ENCODE measurements around the gene NKX1-1.

The NKX1-1 gene

GRCh38 chr4:1370321-1371124, 35.7 kb downstream of the NKX1-1 start:
- no peak for DNase-seq

GRCh38 chr4:1369479-1370079, 36.7 kb downstream of the NKX1-1 start:
- no peak for DNase-seq

GRCh38 chr4:1369091-1369450, 37.2 kb downstream of the NKX1-1 start:
- no peak for DNase-seq

GRCh38 chr4:1368421-1369090, 37.7 kb downstream of the NKX1-1 start:
- DNase-seq: no peak

- DNase-seq: no peak
Observed at GRCh38 chr4:1367936-1368289, 38.3 kb downstream of the NKX1-1 start.

- no peak for DNase-seq
Observed at GRCh38 chr4:1367230-1367935, 38.9 kb downstream of the NKX1-1 start.

- no peak for DNase-seq
Observed at GRCh38 chr4:1366371-1367229, 39.6 kb downstream of the NKX1-1 start.

- DNase-seq: no peak
Observed at GRCh38 chr4:1365271-1366178, 40.7 kb downstream of the NKX1-1 start.

GRCh38 chr4:1364748-1365147, 41.5 kb downstream of the NKX1-1 start:
- no peak for DNase-seq

GRCh38 chr4:1364217-1364616, 42.0 kb downstream of the NKX1-1 start:
- DNase-seq: no peak

- DNase-seq: no peak
Observed at GRCh38 chr4:1363513-1363912, 42.7 kb downstream of the NKX1-1 start.

GRCh38 chr4:1362521-1362920, 43.7 kb downstream of the NKX1-1 start:
- no peak for DNase-seq

- no peak for DNase-seq
Observed at GRCh38 chr4:1362046-1362445, 44.2 kb downstream of the NKX1-1 start.

GRCh38 chr4:1361431-1361830, 44.8 kb downstream of the NKX1-1 start:
- no peak for DNase-seq

- DNase-seq: no peak
Observed at GRCh38 chr4:1360423-1361283, 45.6 kb downstream of the NKX1-1 start.

GRCh38 chr4:1359976-1360375, 46.3 kb downstream of the NKX1-1 start:
- DNase-seq: no peak

- no peak for DNase-seq
Observed at GRCh38 chr4:1359144-1359501, 47.1 kb downstream of the NKX1-1 start.

- no peak for DNase-seq
Observed at GRCh38 chr4:1358421-1359143, 47.7 kb downstream of the NKX1-1 start.

GRCh38 chr4:1357356-1358248, 48.6 kb downstream of the NKX1-1 start:
- no peak for DNase-seq

Measured in effector CD8-positive, alpha-beta T cell (primary cell).